ENCODE measurements around the gene CDKAL1. TPM values are rescaled to one million over a fixed set of nuclear protein-coding genes. Genes with fewer than 3 reads are reported as not detected.

The CDKAL1 gene
- total RNA-seq, 1 experiment from 2014 or later = 16.1 TPM

DNA sequence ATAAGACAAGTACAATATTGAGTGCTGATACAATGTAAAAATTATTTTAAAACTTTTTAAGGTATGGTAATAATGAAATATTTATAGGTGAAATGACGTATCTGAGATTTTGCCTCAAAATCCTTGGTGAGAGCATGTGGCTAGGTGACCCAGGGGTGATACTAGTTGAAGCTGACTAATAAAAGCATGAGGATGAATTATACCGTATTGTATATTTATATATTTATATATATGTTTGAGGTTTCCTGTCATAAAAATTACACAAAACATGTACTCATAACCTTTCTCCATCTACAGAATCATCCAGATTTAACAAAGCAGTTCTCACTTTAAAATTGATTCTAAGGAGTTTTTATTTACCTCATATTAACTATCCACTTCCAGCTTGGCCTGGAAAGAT is 358.1 kb downstream of the CDKAL1 start:
- TF ChIP-seq EZH2 (IDR thresholded peaks at IDR 0.05; ENCODE audit: low read depth) = no peak
- TF ChIP-seq CTCF (conservative IDR thresholded peaks at IDR 0.05) = no peak
- no TSS peak for BruUV-seq (replicated peaks)
- Histone ChIP-seq H3K36me3 (ENCODE audit: low read depth) (no peaks in the 10 kb centered on the region), H3K4me3 (no peak overlapping the region), H2AFZ (no peak overlapping the region), H3K9me2 (ENCODE audit: insufficient read depth) (no peaks in the 10 kb centered on the region), H3K9me3 (ENCODE audit: insufficient read depth, low read depth) (no peaks in the 10 kb centered on the region), H3K27me3 (ENCODE audit: insufficient read depth, low read depth) (no peaks in the 10 kb centered on the region), H4K20me1 (ENCODE audit: insufficient read depth) (no peaks in the 10 kb centered on the region), H3K4me1 (replicated peaks; ENCODE audit: insufficient read depth) (no peaks in the 10 kb centered on the region), H3K4me2 (no peak overlapping the region), H3K27ac (no peak overlapping the region), H3F3A (ENCODE audit: insufficient read depth, low read depth) (no peaks in the 10 kb centered on the region), H3K79me2 (ENCODE audit: low read depth) (no peaks in the 10 kb centered on the region)
- ChIA-PET CTCF (no interaction called here), POLR2A (ENCODE audit: unreplicated experiment) (no interaction called here)
- no peak for DNase-seq
- intact Hi-C loops (cut with micrococcal nuclease; ENCODE audit: unreplicated experiment) = no loop called here

GRCh38 chr6:20893412-20893811 is 359.2 kb downstream of the CDKAL1 start:
- Histone ChIP-seq H3K36me3 (ENCODE audit: low read depth) (no peaks in the 10 kb centered on the region), H3K27me3 (ENCODE audit: insufficient read depth, low read depth) (no peaks in the 10 kb centered on the region), H3K9me2 (ENCODE audit: insufficient read depth) (no peaks in the 10 kb centered on the region), H3K27ac (no peak overlapping the region), H3K79me2 (ENCODE audit: low read depth) (no peaks in the 10 kb centered on the region), H2AFZ (no peak overlapping the region), H3K4me2 (no peak overlapping the region), H3K9me3 (ENCODE audit: insufficient read depth, low read depth) (no peaks in the 10 kb centered on the region), H3K4me1 (replicated peaks; ENCODE audit: insufficient read depth) (no peaks in the 10 kb centered on the region), H4K20me1 (ENCODE audit: insufficient read depth) (no peaks in the 10 kb centered on the region), H3K4me3 (no peak overlapping the region), H3F3A (ENCODE audit: insufficient read depth, low read depth) (no peaks in the 10 kb centered on the region)
- intact Hi-C loops (cut with micrococcal nuclease; ENCODE audit: unreplicated experiment) = no loop called here
- no TSS peak for BruUV-seq (replicated peaks)
- ChIA-PET CTCF (no interaction called here), POLR2A (ENCODE audit: unreplicated experiment) (interaction anchor here (0.6 kb wide), 1 partner anchor 258 kb away, joined by 3 read pairs; no protein-coding TSS in a partner anchor)
- TF ChIP-seq EZH2 (IDR thresholded peaks at IDR 0.05; ENCODE audit: low read depth) (no peak), CTCF (conservative IDR thresholded peaks at IDR 0.05) (no peak)
- DNase-seq = no peak

GRCh38 chr6:20900389-20901160 is 366.3 kb downstream of the CDKAL1 start:
- H4K20me1 ChIP-seq (ENCODE audit: insufficient read depth) = no peaks in the 10 kb centered on the region
- POLR2A ChIA-PET (ENCODE audit: unreplicated experiment) = no interaction called here
- no peaks in the 10 kb centered on the region for H3K9me2 ChIP-seq (ENCODE audit: insufficient read depth)
- CTCF ChIA-PET = no interaction called here
- no peak overlapping the region for H2AFZ ChIP-seq
- BruUV-seq (replicated peaks) = no TSS peak
- H3K27ac ChIP-seq = no peak overlapping the region
- no peaks in the 10 kb centered on the region for H3K27me3 ChIP-seq (ENCODE audit: insufficient read depth, low read depth)
- no peaks in the 10 kb centered on the region for H3F3A ChIP-seq (ENCODE audit: insufficient read depth, low read depth)
- 0 out of 2 replicates have a peak, but pooled peaks cover 2% of the 10 kb centered on the region for H3K9me3 ChIP-seq (ENCODE audit: insufficient read depth, low read depth)
- intact Hi-C loops (cut with micrococcal nuclease; ENCODE audit: unreplicated experiment) = no loop called here
- no peak for DNase-seq
- no peak overlapping the region for H3K4me3 ChIP-seq
- H3K4me2 ChIP-seq = no peak overlapping the region
- H3K36me3 ChIP-seq (ENCODE audit: low read depth) = no peaks in the 10 kb centered on the region
- H3K79me2 ChIP-seq (ENCODE audit: low read depth) = no peaks in the 10 kb centered on the region
- no peaks in the 10 kb centered on the region for H3K4me1 ChIP-seq (replicated peaks; ENCODE audit: insufficient read depth)
- TF ChIP-seq EZH2 (IDR thresholded peaks at IDR 0.05; ENCODE audit: low read depth) (no peak), CTCF (conservative IDR thresholded peaks at IDR 0.05) (no peak)
